ENCODE data around the gene UBE2Q1. TPM values are rescaled to one million over a fixed set of nuclear protein-coding genes. Genes with fewer than 3 reads are reported as not detected.

UBE2Q1 gene
- total and polyA plus RNA-seq, 2 of the 8 experiments (the other 6 are each of a cell fraction or from before 2014, with no cell fraction given): 13.2 to 95.8 TPM

GRCh38 chr1:154574716-154575115, 16.3 kb upstream of the UBE2Q1 start (continued):
- no peak for TF ChIP-seq TCF12 (IDR thresholded peaks at IDR 0.05; ENCODE audit: low read depth, low read length)

Data from H1 (cell line).